NT2/D1 (cell line): ENCODE data around the gene AK8.

Experiments used
- SUZ12 ChIP-seq: IDR thresholded peaks from 2 replicates; pipeline ENCODE4 v1.6.1; 2011; ENCODE audit not compliant: insufficient read length, insufficient read depth; ENCODE audit errors: extremely low read depth
- YY1 ChIP-seq: IDR thresholded peaks from 2 replicates; pipeline ENCODE4 v1.6.1; 2011; ENCODE audit not compliant: insufficient read length, insufficient read depth
- ZNF274 ChIP-seq: IDR thresholded peaks from 2 replicates; pipeline ENCODE4 v1.6.1; 2011; ENCODE audit warnings: mild to moderate bottlenecking, low read depth, low read length

DNA sequence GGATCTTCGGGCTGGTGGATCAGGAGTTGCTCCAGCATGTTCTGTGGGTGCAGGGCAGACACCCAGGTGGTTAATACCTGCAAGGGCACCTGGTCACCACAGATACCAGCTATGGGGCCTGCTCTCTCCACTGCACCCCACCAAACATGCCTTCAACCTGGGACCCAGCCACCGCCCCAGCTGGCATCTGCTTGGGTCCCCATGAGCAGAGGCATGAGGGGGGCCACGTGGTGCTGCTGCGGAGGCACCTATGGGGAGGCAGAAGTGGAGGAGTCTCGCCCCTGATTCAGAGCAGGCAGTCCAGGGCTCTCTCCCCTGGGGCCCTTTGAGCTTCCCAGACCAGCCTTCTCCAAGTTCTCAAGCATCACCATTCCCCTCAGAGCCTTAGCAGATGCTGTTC, 2.9 kb downstream of the AK8 start:
- TF ChIP-seq SUZ12 = no peak
- TF ChIP-seq YY1 = no peak
- TF ChIP-seq ZNF274 = no peak
